Stomach smooth muscle (tissue), 2 donors: ENCODE results near the gene MIF4GD.
"Not testable (repeated sequence)": the region's sequence is repeated elsewhere in the genome, so short reads cannot be mapped to it uniquely, and the experiment has no call there.

Experiments used
- H3K27ac ChIP-seq: one replicate; pipeline ENCODE4 v1.7.0; 2013; ENCODE audit warnings: mild to moderate bottlenecking, low read length, inconsistent platforms
- H3K27me3 ChIP-seq, 2 donors: one replicate each; pipeline ENCODE4 v1.7.0; 2013; ENCODE audit warnings: low read length in 2 of 2; ENCODE audit not compliant: insufficient read depth in 2 of 2, control insufficient read depth in 1 of 2
- H3K36me3 ChIP-seq, 2 donors: one replicate each; pipeline ENCODE4 v1.7.0; 2013; ENCODE audit warnings: low read length in 2 of 2; ENCODE audit not compliant: control insufficient read depth in 2 of 2, insufficient read depth in 2 of 2
- H3K4me1 ChIP-seq: one replicate; pipeline ENCODE4 v1.7.0; 2013; ENCODE audit warnings: low read length; ENCODE audit not compliant: control insufficient read depth, insufficient read depth
- H3K4me3 ChIP-seq, 2 donors: one replicate each; pipeline ENCODE4 v1.7.0; 2013; ENCODE audit warnings: low read length in 2 of 2
- H3K9ac ChIP-seq, 2 donors: one replicate each; pipeline ENCODE4 v1.7.0; 2013; ENCODE audit warnings: low read length in 2 of 2, mild to moderate bottlenecking in 1 of 2
- H3K9me3 ChIP-seq, 2 donors: one replicate each; pipeline ENCODE4 v1.7.0; 2013; ENCODE audit warnings: low read length in 2 of 2; ENCODE audit not compliant: control insufficient read depth in 2 of 2
- donor health status: healthy.
- donor health status: Pancreatic carcinoma.

Gene MIF4GD

DNA sequence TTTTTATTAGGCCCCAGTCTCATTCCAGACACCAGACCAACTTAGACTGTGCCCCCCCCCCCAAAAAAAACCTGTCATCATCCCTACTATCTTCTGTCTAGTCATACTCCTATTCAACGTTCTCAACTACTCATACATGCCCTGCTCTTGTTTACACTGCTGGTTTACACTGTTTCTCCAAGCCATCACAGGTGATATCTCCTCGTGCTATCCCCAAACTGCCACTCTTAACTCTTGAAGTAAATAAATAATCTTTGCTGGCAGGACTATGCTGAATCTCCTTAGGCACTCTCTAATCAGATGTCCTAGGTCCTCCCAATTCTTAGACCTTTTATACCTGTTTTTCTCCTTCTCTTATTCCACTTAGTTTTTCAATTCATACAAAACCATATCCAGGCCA is 13.8 kb downstream of the MIF4GD start:
- H3K27ac ChIP-seq, result not testable (repeated sequence)

DNA sequence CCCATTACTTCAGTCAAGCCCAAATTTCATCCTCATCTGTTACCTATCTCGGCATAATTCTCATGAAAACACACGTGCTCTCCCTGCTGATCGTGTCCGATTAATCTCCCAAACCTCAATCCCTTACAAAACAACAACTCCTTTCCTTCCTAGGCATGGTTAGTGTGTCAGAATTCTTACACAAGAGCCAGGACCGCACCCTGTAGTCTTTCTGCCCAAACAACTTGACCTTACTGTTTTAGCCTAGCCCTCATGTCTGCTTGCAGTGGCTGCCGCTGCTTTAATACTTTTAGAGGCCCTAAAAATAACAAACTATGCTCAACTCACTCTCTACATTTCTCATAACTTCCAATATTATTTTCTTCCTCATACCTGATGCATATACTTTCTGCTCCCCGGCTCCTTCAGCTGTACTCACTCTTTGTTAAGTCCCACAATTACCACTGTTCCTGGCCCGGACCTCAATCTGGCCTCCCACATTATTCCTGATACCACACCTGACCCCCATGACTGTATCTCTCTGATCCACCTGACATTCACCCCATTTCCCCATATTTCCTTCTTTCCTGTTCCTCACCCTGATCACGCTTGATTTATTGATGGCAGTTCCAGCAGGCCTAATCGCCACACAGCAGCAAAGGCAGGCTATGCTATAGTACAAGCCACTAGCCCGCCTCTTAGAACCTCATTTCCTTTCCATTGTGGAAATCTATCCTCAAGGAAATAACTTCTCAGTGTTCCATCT is 14.9 kb downstream of the MIF4GD start:
- H3K27ac ChIP-seq, H3K4me3 ChIP-seq, H3K36me3 ChIP-seq, H3K9me3 ChIP-seq, H3K27me3 ChIP-seq, H3K9ac ChIP-seq: not testable (repeated sequence)
- peaks cover 19% of the 10 kb centered on the region for H3K4me1 ChIP-seq

More for the DNA sequence above, 13.8 kb downstream of the MIF4GD start:
- not testable (repeated sequence) for H3K27me3 ChIP-seq, H3K36me3 ChIP-seq, H3K9ac ChIP-seq, H3K4me3 ChIP-seq, H3K9me3 ChIP-seq
- peaks cover 21% of the 10 kb centered on the region for H3K4me1 ChIP-seq

DNA sequence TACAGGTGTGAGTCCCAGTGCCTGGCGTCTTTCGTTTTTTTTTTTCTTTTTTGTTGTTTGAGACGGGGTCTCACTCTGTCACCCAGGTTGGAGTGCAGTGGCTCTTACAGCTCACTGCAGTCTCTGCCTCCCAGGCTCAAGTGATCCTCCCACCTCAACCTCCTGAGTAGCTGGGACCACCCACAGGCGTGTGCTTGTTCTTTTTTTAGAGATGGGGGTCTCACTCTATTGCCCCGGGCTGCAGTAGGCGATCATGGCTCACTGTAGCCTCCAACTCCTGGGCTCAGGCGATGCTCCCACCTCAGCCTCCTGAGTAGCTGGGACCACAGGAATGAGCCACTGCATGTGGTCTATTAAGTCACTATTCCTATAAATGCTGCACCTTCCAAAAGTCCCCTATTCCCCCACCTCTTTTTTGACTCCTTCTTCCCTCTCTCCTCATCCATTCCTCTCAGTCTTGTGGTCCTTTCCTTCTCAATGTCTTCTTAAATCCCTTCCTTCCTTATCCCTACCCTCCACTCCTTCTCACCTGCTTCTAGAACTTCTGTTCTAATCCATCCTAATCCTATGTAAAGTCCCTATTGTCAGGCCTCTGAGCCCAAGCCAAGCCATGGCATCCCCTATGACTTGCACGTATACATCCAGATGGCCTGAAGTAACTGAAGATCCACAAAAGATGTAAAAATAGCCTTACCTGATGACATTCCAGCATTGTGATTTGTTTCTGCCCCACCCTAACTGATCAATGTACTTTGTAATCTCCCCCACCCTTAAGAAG is 18.8 kb downstream of the MIF4GD start:
- H3K4me1 ChIP-seq, result peaks cover 4% of the 10 kb centered on the region
- no peaks in the 10 kb centered on the region for H3K36me3 ChIP-seq
- no peaks in the 10 kb centered on the region for H3K27me3 ChIP-seq
- H3K9ac ChIP-seq, result no peak overlapping the region
- H3K4me3 ChIP-seq, result no peak overlapping the region
- no peaks in the 10 kb centered on the region for H3K9me3 ChIP-seq
- H3K27ac ChIP-seq, result no peak overlapping the region

DNA sequence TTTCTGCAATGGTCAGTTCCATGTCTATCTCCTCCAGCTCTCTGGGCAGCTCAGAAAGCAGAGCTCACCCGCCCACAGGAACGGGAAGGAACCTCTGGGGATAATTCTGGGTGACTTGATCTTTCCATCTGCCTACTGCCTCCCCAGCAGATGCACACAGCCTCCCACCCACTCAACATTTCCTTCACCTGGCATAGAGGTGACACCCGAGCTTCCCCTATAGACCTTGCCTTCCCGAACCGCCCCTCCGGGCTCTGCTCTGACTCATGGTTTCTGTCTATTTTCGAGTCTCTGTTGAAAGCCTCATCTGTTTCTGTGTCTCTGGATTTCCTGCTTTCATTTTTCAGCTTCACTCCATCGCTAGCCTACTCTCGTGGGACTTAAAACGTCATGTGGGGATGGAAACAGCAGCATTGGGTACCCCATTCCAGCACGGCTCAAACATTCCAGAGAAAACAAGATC is 21.0 kb downstream of the MIF4GD start:
- peaks cover 4% of the 10 kb centered on the region for H3K4me1 ChIP-seq
- peaks cover 15 to 16% of the 10 kb centered on the region in 2 donors for H3K36me3 ChIP-seq
- no peaks in the 10 kb centered on the region for H3K9me3 ChIP-seq
- H3K9ac ChIP-seq, result no peak overlapping the region
- H3K27ac ChIP-seq, result no peak overlapping the region
- no peaks in the 10 kb centered on the region for H3K27me3 ChIP-seq
- no peak overlapping the region for H3K4me3 ChIP-seq

DNA sequence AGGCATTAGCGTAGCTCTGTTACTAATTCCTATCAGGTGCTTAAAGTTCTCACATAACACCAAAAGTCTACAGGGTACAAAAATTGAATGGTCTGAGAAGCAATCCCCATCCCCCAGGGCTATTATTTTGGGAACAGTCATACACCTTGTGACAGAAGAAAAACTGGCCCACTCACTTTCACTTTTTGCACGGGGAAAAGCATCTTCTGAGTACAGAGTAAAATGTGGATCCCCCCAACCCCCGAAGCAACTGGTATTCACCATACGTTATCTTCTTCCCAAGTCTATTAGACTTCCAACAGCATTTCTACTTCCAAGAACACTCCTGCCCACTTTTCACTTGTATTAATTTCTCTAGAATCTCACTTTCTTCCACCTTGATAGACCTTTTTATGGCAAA is 21.5 kb downstream of the MIF4GD start:
- no peaks in the 10 kb centered on the region for H3K27me3 ChIP-seq
- peaks cover 20% of the 10 kb centered on the region in 2 donors for H3K36me3 ChIP-seq
- H3K9me3 ChIP-seq, result no peaks in the 10 kb centered on the region
- H3K9ac ChIP-seq, result no peak overlapping the region
- H3K27ac ChIP-seq, result no peak overlapping the region
- H3K4me1 ChIP-seq, result peaks cover 4% of the 10 kb centered on the region
- H3K4me3 ChIP-seq, result no peak overlapping the region

DNA sequence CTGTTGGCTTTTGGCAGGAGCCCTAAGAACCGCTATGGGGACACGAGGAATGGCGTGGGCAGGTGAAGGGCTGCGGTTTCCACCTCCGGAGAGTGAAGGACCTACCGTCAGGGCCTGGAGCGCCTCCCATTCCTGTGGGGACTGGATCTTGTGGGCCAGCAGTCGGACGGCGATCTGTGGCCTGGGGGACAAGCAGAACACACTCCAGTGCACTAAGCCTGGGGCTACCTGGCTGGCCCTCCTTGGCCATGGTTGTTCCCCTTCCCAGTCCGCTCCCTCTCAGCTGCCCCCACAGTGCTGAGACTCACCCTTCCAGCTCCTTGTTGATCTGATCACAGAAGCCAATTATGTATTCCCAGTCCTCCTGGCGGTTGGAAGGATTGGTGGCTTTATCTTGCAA is 24.6 kb downstream of the MIF4GD start:
- Histone ChIP-seq H3K27ac (no peak overlapping the region), H3K36me3 (peaks cover 50 to 52% of the 10 kb centered on the region in 2 donors), H3K4me3 (no peak overlapping the region), H3K9me3 (no peaks in the 10 kb centered on the region), H3K9ac (no peak overlapping the region), H3K4me1 (peaks cover 6% of the 10 kb centered on the region), H3K27me3 (no peaks in the 10 kb centered on the region)

DNA sequence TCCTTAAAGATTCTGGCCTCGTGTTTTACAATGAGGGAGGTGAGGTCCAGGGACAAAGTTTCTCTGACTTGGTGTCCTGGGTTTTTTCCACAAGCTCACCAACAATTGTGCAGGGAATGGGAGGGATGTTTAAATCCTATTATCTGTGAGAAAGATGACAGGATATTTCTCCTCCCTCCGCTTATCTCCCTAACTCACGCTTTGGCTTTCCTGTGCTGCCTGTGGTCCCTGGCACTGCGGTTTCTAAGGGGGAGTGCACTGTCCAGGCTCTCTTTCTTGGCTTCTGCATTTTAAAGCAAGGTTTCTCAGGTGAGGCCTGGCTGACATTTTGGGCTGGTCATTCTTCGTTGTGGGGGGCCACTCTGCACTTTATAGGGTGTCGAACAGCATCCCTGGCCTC is 26.0 kb downstream of the MIF4GD start:
- Histone ChIP-seq H3K36me3 (peaks cover 56 to 63% of the 10 kb centered on the region in 2 donors), H3K27me3 (no peaks in the 10 kb centered on the region), H3K27ac (no peak overlapping the region), H3K9ac (no peak overlapping the region), H3K9me3 (no peaks in the 10 kb centered on the region), H3K4me1 (peaks cover 7% of the 10 kb centered on the region), H3K4me3 (no peak overlapping the region)

DNA sequence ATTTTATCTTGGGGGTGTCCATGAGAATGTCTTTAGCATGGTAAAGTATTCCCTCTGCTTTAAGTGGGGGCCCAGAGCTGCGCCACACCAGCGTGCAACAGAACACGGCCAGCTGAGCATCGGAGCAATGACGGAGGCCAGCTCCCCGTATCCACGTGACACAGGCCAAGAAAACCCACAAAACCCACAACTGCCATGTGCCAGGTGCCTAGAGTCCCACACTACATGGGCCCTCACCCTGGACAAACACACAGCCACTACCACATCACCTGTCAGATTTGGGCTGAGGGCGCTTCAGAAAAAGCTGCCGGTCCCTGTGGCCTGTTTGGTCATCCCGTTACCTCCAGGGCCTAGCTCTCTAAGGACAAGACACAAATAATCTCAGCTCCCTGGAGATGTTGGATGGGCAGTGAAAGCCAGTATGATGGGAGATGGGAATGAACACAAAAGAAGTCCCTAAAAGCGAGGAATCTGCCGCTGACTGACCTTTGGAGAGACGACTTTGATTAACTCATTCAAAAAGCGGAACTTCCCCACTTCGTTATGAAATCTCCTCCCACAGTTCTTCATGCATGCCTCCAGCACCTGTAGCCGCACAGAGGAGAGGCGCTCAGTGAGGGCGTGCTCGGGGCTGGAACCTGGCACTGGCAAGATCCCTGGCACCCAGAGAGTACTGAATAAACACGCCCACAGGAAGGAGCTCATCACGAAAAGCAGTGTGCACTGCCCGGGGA is 26.7 kb downstream of the MIF4GD start:
- Histone ChIP-seq H3K36me3 (peaks cover 56 to 68% of the 10 kb centered on the region in 2 donors), H3K4me1 (peaks cover 6% of the 10 kb centered on the region), H3K9ac (no peak overlapping the region), H3K4me3 (no peak overlapping the region), H3K9me3 (no peaks in the 10 kb centered on the region), H3K27me3 (no peaks in the 10 kb centered on the region), H3K27ac (no peak overlapping the region)

DNA sequence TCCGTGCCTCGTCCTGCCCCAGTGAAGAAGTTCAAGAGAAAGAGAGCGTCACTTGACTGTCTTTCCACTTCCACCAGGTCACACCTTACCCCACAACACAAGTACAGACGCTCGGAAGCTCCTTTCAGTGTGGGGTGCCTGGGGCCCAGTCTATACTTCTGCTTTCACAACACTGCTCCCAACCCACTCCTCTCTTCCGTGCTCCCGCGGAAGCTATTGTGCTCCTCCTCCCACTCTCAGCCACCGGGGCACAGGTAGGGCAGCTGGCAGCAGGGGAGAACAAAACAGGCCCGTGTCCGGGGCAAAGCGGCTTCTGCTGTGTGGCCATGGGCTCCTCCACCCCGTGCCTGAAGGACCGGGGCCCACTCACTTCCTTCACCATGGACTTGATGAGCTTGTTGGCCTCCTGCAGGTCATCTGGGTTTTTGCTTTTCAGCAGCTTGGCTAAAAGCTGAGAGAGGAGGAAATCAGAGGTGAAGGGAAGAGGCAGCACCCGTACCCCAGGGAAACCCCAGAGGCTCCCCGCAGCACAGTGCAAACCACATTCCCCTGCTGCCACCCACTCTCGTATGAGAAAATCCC is 28.5 kb downstream of the MIF4GD start:
- no peak overlapping the region for H3K4me3 ChIP-seq
- H3K4me1 ChIP-seq, result peaks cover 6% of the 10 kb centered on the region
- peaks cover 61 to 74% of the 10 kb centered on the region in 2 donors for H3K36me3 ChIP-seq
- H3K9me3 ChIP-seq, result no peaks in the 10 kb centered on the region
- no peak overlapping the region for H3K9ac ChIP-seq
- H3K27ac ChIP-seq, result no peak overlapping the region
- H3K27me3 ChIP-seq, result no peaks in the 10 kb centered on the region

DNA sequence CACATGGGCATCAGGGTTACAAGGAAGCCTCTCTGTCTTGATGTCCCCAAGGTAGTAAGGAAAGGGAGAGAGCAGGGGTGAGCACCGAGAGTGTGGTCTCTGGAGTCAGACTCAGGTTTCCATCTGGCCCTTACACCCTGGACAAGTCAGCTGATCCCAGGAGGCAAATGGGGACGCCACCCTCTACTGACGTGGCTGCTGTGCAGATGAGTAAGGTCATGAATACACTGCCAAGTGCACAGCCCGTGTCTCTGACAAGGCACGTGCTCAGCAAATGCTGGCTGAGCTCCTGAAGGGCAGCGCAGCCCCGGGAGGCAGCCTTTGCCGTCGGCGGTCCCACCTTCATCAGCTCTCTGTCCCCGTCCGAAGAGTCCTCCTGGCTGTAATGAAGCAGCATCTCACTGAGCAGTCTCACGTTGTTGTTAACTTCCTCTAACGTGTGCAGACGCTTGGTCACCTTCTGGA is 29.0 kb downstream of the MIF4GD start:
- H3K4me3 ChIP-seq, result no peak overlapping the region
- no peak overlapping the region for H3K9ac ChIP-seq
- H3K36me3 ChIP-seq, result peaks cover 66 to 78% of the 10 kb centered on the region in 2 donors

More for the DNA sequence above, 29.0 kb downstream of the MIF4GD start:
- Histone ChIP-seq H3K9me3 (no peaks in the 10 kb centered on the region), H3K27me3 (no peaks in the 10 kb centered on the region), H3K27ac (no peak overlapping the region), H3K4me1 (peaks cover 6% of the 10 kb centered on the region)
